LNCaP clone FGC (cell line): Measurements from ENCODE around the gene ASTN2.

Experiments
- DNase-seq: peaks from one replicate; pipeline ENCODE4 v3.0.0-alpha.2; 2011; ENCODE audit warnings: low read depth
- H3K4me3 ChIP-seq: 2 replicates; pipeline ENCODE4 v1.5.1; 2011; ENCODE audit warnings: mild to moderate bottlenecking, low read depth, low read length, control low read depth
- CTCF ChIP-seq: IDR thresholded peaks from 2 replicates; pipeline ENCODE4 v1.5.1; 2012; ENCODE audit warnings: mild to moderate bottlenecking; ENCODE audit not compliant: control insufficient read depth, insufficient read depth; ENCODE audit errors: extremely low read depth

The ASTN2 gene

DNA sequence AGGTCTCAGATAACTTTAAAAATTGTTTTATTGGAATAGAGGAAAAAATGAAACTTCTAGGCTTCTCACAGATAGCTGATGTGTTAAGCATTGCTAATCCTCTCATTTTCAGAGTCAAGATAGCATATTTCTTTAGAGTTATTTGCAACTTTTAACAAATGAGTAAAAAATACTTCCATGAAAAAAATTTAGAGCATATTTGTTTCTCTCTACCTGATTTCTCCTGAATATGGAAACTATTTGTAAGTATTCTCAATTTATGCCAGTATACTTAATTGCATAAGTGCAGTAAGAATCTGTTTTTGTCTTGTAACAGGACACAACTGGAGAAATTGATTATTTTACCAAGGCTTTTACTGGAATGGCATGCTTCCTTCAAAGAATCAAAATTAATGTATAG, 731.3 kb downstream of the ASTN2 start:
- H3K4me3 ChIP-seq, result no peak overlapping the region
- DNase-seq, result no peak
- TF ChIP-seq CTCF, result no peak

GRCh38 chr9:116674210-116674980, 740.5 kb downstream of the ASTN2 start:
- no peak for TF ChIP-seq CTCF
- DNase-seq, result no peak
- no peak overlapping the region for H3K4me3 ChIP-seq

DNA sequence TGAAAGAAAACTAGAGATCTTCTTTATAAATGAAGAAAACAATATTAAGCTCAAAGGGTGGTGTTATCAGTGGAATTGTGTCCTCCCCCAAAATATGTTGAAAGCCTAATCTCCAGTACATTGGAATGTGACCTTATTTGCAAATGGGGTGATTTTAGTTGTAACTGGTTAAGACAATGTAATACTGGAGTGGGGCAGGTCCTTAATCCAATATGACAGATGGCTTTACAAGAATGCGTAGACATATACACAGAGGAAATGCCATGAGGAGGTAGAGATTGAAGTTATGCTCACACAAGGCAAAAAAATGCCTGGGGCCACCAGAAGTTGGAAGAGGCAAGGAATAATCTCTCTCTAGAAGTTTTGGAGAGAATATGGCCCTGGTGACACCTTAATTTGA, 741.5 kb downstream of the ASTN2 start:
- no peak for DNase-seq
- no peak overlapping the region for H3K4me3 ChIP-seq
- no peak for TF ChIP-seq CTCF

- no peak for DNase-seq
- H3K4me3 ChIP-seq, result no peak overlapping the region
- TF ChIP-seq CTCF, result no peak
These were observed 743.3 kb downstream of the ASTN2 start for GRCh38 chr9:116671605-116672004.

DNA sequence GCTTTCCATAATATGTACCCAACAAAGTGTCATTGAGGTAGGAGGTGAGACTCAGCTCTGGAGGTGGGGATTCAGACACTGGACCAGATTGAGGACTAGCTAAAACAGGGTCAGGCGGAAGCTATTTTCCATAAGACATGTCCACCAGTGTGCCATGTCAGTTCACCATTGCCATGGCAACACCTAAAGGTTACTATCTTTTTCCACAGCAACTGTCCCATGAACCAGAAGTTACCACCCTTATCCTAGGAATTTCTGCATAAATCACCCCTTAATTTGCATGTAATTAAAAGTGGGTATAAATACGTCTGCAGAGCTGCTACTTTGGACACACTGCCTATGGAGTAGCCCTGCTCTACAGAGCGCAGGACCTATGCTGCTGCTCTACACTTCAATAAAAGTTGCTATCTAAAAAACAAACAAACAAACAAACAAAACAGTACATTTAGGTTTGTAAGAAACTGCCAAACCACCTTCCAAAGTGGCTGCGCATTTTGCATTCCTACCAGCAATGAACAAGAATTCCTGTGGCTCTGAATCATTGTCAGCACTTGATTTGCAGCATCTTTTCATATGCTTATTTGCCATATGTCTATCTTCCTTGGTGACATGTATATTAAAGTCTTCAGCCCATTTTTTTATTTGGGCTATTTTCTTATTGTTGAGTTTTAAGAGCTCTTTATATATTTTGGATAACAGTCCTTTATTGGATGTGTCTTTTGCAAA, 745.7 kb downstream of the ASTN2 start:
- DNase-seq, result no peak
- TF ChIP-seq CTCF, result no peak
- H3K4me3 ChIP-seq, result no peak overlapping the region

- DNase-seq, result no peak
- no peak for TF ChIP-seq CTCF
- no peak overlapping the region for H3K4me3 ChIP-seq
These were observed 751.3 kb downstream of the ASTN2 start for GRCh38 chr9:116663581-116663980.
